IMR-90 (cell line): ENCODE results near the gene CLMP. TPM values are rescaled to one million over a fixed set of nuclear protein-coding genes. Genes with fewer than 3 reads are reported as not detected.

Experiments used
- ATAC-seq: fragments of 200-7000 bp; cut with Tn5 transposase; 2 replicates; pipeline ENCODE4 v1.9.1; 2020; ENCODE audit warnings: low read depth, mild to moderate bottlenecking, moderate library complexity
- BruUV-seq: library from RNA; stranded (reverse); fragments of 400-500 nt; replicated peaks from 2 replicates; lab custom pipeline; 2021; lab: Mats Ljungman, UMichigan
- CTCF ChIA-PET: fragments of 300-600 bp; formaldehyde crosslinking; extraction: SDS; loops from one replicate; lab custom pipeline; 2021; ENCODE audit warnings: antibody characterized with exemption; lab: Yijun Ruan, JAX
- POLR2A ChIA-PET: fragments of 300-600 bp; sonication (Branson Sonifier 250); formaldehyde crosslinking; loops from one replicate; lab custom pipeline; 2022; ENCODE audit warnings: antibody characterized with exemption; ENCODE audit not compliant: unreplicated experiment; lab: Charles Lee
- DNase-seq: peaks from one replicate; pipeline ENCODE4 v3.0.0; 2013
- H2AFZ ChIP-seq: replicated peaks from 2 replicates; pipeline ENCODE3; 2013; ENCODE audit warnings: low read length, mild to moderate bottlenecking; ENCODE audit not compliant: poor library complexity
- H2AK5ac ChIP-seq: 2 replicates; pipeline ENCODE4 v1.6.1; 2013; ENCODE audit warnings: low read depth, low read length, inconsistent platforms
- H2AK9ac ChIP-seq: replicated peaks from 2 replicates; pipeline ENCODE3; 2013; ENCODE audit warnings: mild to moderate bottlenecking, low read depth, low read length, moderate library complexity; ENCODE audit not compliant: poor library complexity
- H2BK120ac ChIP-seq: 2 replicates; pipeline ENCODE4 v1.6.1; 2013; ENCODE audit warnings: low read depth, low read length, inconsistent platforms
- H2BK15ac ChIP-seq: 3 replicates; pipeline ENCODE4 v1.6.1; 2013; ENCODE audit warnings: low read depth, low read length, inconsistent platforms
- H2BK20ac ChIP-seq: 2 replicates; pipeline ENCODE4 v1.6.1; 2013; ENCODE audit warnings: low read depth, mild to moderate bottlenecking, inconsistent platforms, low read length, moderate library complexity
- H2BK5ac ChIP-seq: 2 replicates; pipeline ENCODE4 v1.6.1; 2013; ENCODE audit warnings: mild to moderate bottlenecking, low read depth, low read length, inconsistent platforms; ENCODE audit not compliant: poor library complexity, severe bottlenecking
- H3K14ac ChIP-seq: replicated peaks from 2 replicates; pipeline ENCODE4 v1.6.1; 2013; ENCODE audit warnings: low read depth, low read length, inconsistent platforms
- H3K18ac ChIP-seq: 2 replicates; pipeline ENCODE4 v1.6.1; 2013; ENCODE audit warnings: low read depth, low read length, control low read depth
- H3K23ac ChIP-seq: 2 replicates; pipeline ENCODE4 v1.6.1; 2013; ENCODE audit warnings: low read depth, low read length, inconsistent platforms
- H3K27ac ChIP-seq: 2 replicates; pipeline ENCODE4 v1.5.1; 2013; ENCODE audit warnings: mild to moderate bottlenecking, control low read depth, low read length; ENCODE audit not compliant: insufficient read depth
- H3K27me3 ChIP-seq: 2 replicates; pipeline ENCODE4 v1.6.1; 2013; ENCODE audit warnings: low read length; ENCODE audit not compliant: control insufficient read depth, insufficient read depth
- H3K36me3 ChIP-seq: 2 replicates; pipeline ENCODE4 v1.6.1; 2013; ENCODE audit warnings: low read length, mixed read lengths; ENCODE audit not compliant: control insufficient read depth, insufficient read depth
- H3K4ac ChIP-seq: 2 replicates; pipeline ENCODE4 v1.6.1; 2013; ENCODE audit warnings: low read depth, low read length, inconsistent platforms
- H3K4me1 ChIP-seq: 2 replicates; pipeline ENCODE4 v1.6.1; 2013; ENCODE audit warnings: low read length, mixed read lengths; ENCODE audit not compliant: control insufficient read depth, insufficient read depth
- H3K4me2 ChIP-seq: 2 replicates; pipeline ENCODE4 v1.6.1; 2013; ENCODE audit warnings: low read depth, mild to moderate bottlenecking, control low read depth, low read length, moderate library complexity
- H3K4me3 ChIP-seq: 2 replicates; pipeline ENCODE4 v1.5.1; 2013; ENCODE audit warnings: low read depth, mild to moderate bottlenecking, control low read depth, low read length, moderate library complexity; ENCODE audit not compliant: insufficient read depth
- H3K56ac ChIP-seq: 2 replicates; pipeline ENCODE4 v1.6.1; 2013; ENCODE audit warnings: low read length, inconsistent platforms; ENCODE audit not compliant: insufficient read depth; ENCODE audit errors: extremely low read depth
- H3K79me1 ChIP-seq, 2 experiments: 2 replicates each; pipeline ENCODE4 v1.6.1; 2013; ENCODE audit warnings: low read length in 2 of 2, inconsistent platforms in 1 of 2, low read depth in 1 of 2
- H3K9ac ChIP-seq: 2 replicates; pipeline ENCODE4 v1.6.1; 2013; ENCODE audit warnings: low read depth, low read length, control low read depth
- H3K9me1 ChIP-seq: 2 replicates; pipeline ENCODE4 v1.6.1; 2013; ENCODE audit warnings: low read length, inconsistent platforms; ENCODE audit not compliant: insufficient read depth
- H3K9me3 ChIP-seq: 2 replicates; pipeline ENCODE4 v1.6.1; 2013; ENCODE audit warnings: low read length; ENCODE audit not compliant: control insufficient read depth, insufficient read depth
- H4K20me1 ChIP-seq: 2 replicates; pipeline ENCODE4 v1.6.1; 2013; ENCODE audit warnings: low read length, inconsistent platforms; ENCODE audit not compliant: insufficient read depth
- H4K5ac ChIP-seq: 2 replicates; pipeline ENCODE4 v1.6.1; 2013; ENCODE audit warnings: mild to moderate bottlenecking, low read depth, low read length, control low read depth
- H4K8ac ChIP-seq, 2 experiments: 2 replicates each; pipeline ENCODE4 v1.6.1; 2013; ENCODE audit warnings: low read depth in 2 of 2, low read length in 2 of 2, control low read depth in 1 of 2, inconsistent platforms in 1 of 2
- H4K91ac ChIP-seq: 2 replicates; pipeline ENCODE4 v1.6.1; 2013; ENCODE audit warnings: low read depth, low read length, inconsistent platforms; ENCODE audit not compliant: insufficient read depth
- BHLHE40 ChIP-seq: fragments of 150-350 bp; IDR thresholded peaks from 2 replicates; pipeline ENCODE4 v1.6.1; 2016; ENCODE audit warnings: mild to moderate bottlenecking, low read depth, low read length
- CEBPB ChIP-seq: IDR thresholded peaks from 2 replicates; pipeline ENCODE4 v1.6.1; 2012; ENCODE audit warnings: low read depth, low read length, improper control_type of control experiment
- CHD1 ChIP-seq: IDR thresholded peaks from 2 replicates; pipeline ENCODE4 v1.6.1; 2012; ENCODE audit warnings: low read depth, low read length, improper control_type of control experiment
- CTCF ChIP-seq: conservative IDR thresholded peaks from 2 replicates; pipeline ENCODE4 v1.5.1; 2012; ENCODE audit warnings: mild to moderate bottlenecking, low read depth, low read length, improper control_type of control experiment
- ELK1 ChIP-seq: fragments of 150-350 bp; IDR thresholded peaks from 2 replicates; pipeline ENCODE4 v1.6.1; 2016; ENCODE audit warnings: low read depth, mild to moderate bottlenecking, low read length, moderate library complexity, borderline replicate concordance
- FOS ChIP-seq: fragments of 150-350 bp; IDR thresholded peaks from 2 replicates; pipeline ENCODE4 v1.6.1; 2016; ENCODE audit warnings: low read depth, low read length
- MAFK ChIP-seq: IDR thresholded peaks from 2 replicates; pipeline ENCODE4 v1.6.1; 2012; ENCODE audit warnings: low read depth, low read length, improper control_type of control experiment
- MAZ ChIP-seq: IDR thresholded peaks from 2 replicates; pipeline ENCODE4 v1.6.1; 2012; ENCODE audit warnings: low read depth, mild to moderate bottlenecking, low read length, improper control_type of control experiment, moderate library complexity, borderline replicate concordance
- MXI1 ChIP-seq: IDR thresholded peaks from 2 replicates; pipeline ENCODE4 v1.6.1; 2012; ENCODE audit warnings: low read depth, mild to moderate bottlenecking, low read length, moderate library complexity, borderline replicate concordance
- NFE2L2 ChIP-seq: fragments of 150-350 bp; IDR thresholded peaks from 2 replicates; pipeline ENCODE4 v1.6.1; 2016; ENCODE audit warnings: low read depth, mild to moderate bottlenecking, low read length
- POLR2A ChIP-seq: IDR thresholded peaks from 2 replicates; pipeline ENCODE4 v1.6.1; 2012; ENCODE audit warnings: mild to moderate bottlenecking, low read depth, low read length
- SMC3 ChIP-seq: fragments of 150-350 bp; IDR thresholded peaks from 2 replicates; pipeline ENCODE4 v1.6.1; 2016; ENCODE audit warnings: low read depth, mild to moderate bottlenecking, antibody characterized with exemption, low read length, moderate library complexity
- USF2 ChIP-seq: fragments of 150-350 bp; IDR thresholded peaks from 2 replicates; pipeline ENCODE4 v1.6.1; 2017; ENCODE audit warnings: mild to moderate bottlenecking, antibody characterized with exemption, low read length, low read depth
- WGBS, 2 experiments: methylation state at CpG; one replicate each; pipeline versions ENCODE4 v1.1.5 to v1.1.7; 2013; ENCODE audit warnings: missing lambda C conversion rate in 2 of 2; ENCODE audit not compliant: insufficient read length in 1 of 2; ENCODE audit errors: extremely low coverage in 2 of 2; 5-methylcytosine and 5-hydroxymethylcytosine counted together
- dilution Hi-C: fragments of 300-500 bp; cut with HindIII; formaldehyde crosslinking; loops from one replicate; pipeline ENCODE4 v1.14.3; 2018; ENCODE audit warnings: low sequenced_read_pairs; ENCODE audit not compliant: unreplicated experiment
- in situ Hi-C: fragments of 300-500 bp; cut with MboI; formaldehyde crosslinking; loops from 3 replicates; pipeline ENCODE4 v1.14.3; 2019; ENCODE audit warnings: low sequenced_read_pairs, inconsistent platforms, mixed read lengths
- intact Hi-C: fragments of 100-400 bp; cut with micrococcal nuclease; formaldehyde crosslinking; loops from 2 replicates; pipeline ENCODE4 v1.10.0; 2022
- polyA plus RNA-seq, 3 experiments: library from polyadenylated mRNA; depleted of rRNA; stranded (reverse); fragments of >200 nt; gene quantifications; 2 replicates each; pipeline ENCODE4 v1.2.3, GENCODE V29; 2012; ENCODE audit warnings: low replicate concordance in 1 of 3
- total RNA-seq: library from RNA; depleted of rRNA; stranded (reverse); fragments of >200 nt; gene quantifications from 2 replicates; pipeline ENCODE4 v1.2.3, GENCODE V29; 2012

Gene CLMP
- total and polyA plus RNA-seq, 2 of the 4 experiments (the other 2 are of a cell fraction): 54.7 to 95.7 TPM

- no peak overlapping the region for H4K91ac ChIP-seq
- dilution Hi-C loops (loop anchor here (25.0 kb wide), 1 partner anchor 152 kb away; no protein-coding TSS in a partner anchor), in situ Hi-C loops (loop anchor here (5.0 kb wide), 1 partner anchor 137 kb away; no protein-coding TSS in a partner anchor), intact Hi-C loops (loop anchor here (2.0 to 5.0 kb wide), 2 partner anchors 56 to 82 kb away; no protein-coding TSS in a partner anchor)
- H3K9me1 ChIP-seq: peaks cover 14% of the 10 kb centered on the region
- CTCF ChIA-PET: interaction anchor here (1.4 to 5.0 kb wide), 3 partner anchors 55 to 136 kb away, joined by 6 to 42 read pairs (median 10); no protein-coding TSS in a partner anchor
- no peak overlapping the region for H4K5ac ChIP-seq
- no peak overlapping the region for H3K4ac ChIP-seq
- H4K8ac ChIP-seq: peak overlapping the region in 1 of 2 experiments; percentile 15; a peak in 1 of 4 replicates
- H3K36me3 ChIP-seq: peaks cover 25% of the 10 kb centered on the region
- no peaks in the 10 kb centered on the region for H3K27me3 ChIP-seq
- no peak overlapping the region for H3K27ac ChIP-seq
- TF ChIP-seq CEBPB (no peak), MAFK (no peak), POLR2A (no peak), ELK1 (no peak), USF2 (no peak), CHD1 (no peak), BHLHE40 (no peak), FOS (no peak), NFE2L2 (no peak), CTCF (no peak), MAZ (no peak), MXI1 (no peak), SMC3 (no peak)
- H3K9ac ChIP-seq: no peak overlapping the region
- H2AK9ac ChIP-seq: no peak overlapping the region
- POLR2A ChIA-PET: no interaction called here
- no peak overlapping the region for H2AFZ ChIP-seq
- no peak overlapping the region for H3K4me3 ChIP-seq
- no peak for DNase-seq
- H2BK5ac ChIP-seq: no peak overlapping the region
- H3K23ac ChIP-seq: no peak overlapping the region
- no peaks in the 10 kb centered on the region for H4K20me1 ChIP-seq
- 100% methylated on average over 1 of the region's 8 CpGs; no CpG with 5 or more reads in 1 of the 2 experiments for WGBS, 2 experiments
- no peak for ATAC-seq
- peaks cover 44 to 81% of the 10 kb centered on the region in 2 experiments for H3K79me1 ChIP-seq
- H2BK15ac ChIP-seq: no peak overlapping the region
- 0 out of 2 replicates have a peak overlapping the region, but pooled peaks have one; percentile 20 for H2AK5ac ChIP-seq
- peaks cover 13% of the 10 kb centered on the region for H3K4me1 ChIP-seq
- no peak overlapping the region for H3K18ac ChIP-seq
- no peak overlapping the region for H3K14ac ChIP-seq
- no peak overlapping the region for H2BK120ac ChIP-seq
- no peak overlapping the region for H3K56ac ChIP-seq
- no peak overlapping the region for H3K4me2 ChIP-seq
- H3K9me3 ChIP-seq: no peaks in the 10 kb centered on the region
- BruUV-seq: no TSS peak
- H2BK20ac ChIP-seq: no peak overlapping the region
Observed at GRCh38 chr11:123110397-123110796, 84.7 kb downstream of the CLMP start.
